ENCODE measurements around the gene PKLR.
"Not testable (repeated sequence)": the region's sequence is repeated elsewhere in the genome, so short reads cannot be mapped to it uniquely, and the experiment has no call there.

Gene PKLR

GRCh38 chr1:155301342-155301841, at the start of gene PKLR:
PKLR (minus strand) TSS chr1:155301438; CDS start chr1:155301395, 43 bp downstream.
- no peak for DNase-seq
- Mint-ChIP-seq H3K36me3 (ENCODE audit: low read depth) (no peaks in the 10 kb centered on the region), H3K9me3 (peaks cover 4% of the 10 kb centered on the region), H3K4me3 (no peak within 1 kb of the TSS), H3K4me1 (peaks cover 18% of the 10 kb centered on the region), H3K27me3 (ENCODE audit: low read depth, poor library complexity) (peaks cover 27% of the 10 kb centered on the region), H3K27ac (no peak within 1 kb of the TSS)
- no peak for TF ChIP-seq CTCF (IDR thresholded peaks at IDR 0.05)

- H3K36me3 Mint-ChIP-seq (ENCODE audit: low read depth), result peaks cover 76% of the 10 kb centered on the region
Measured at GRCh38 chr1:155342842-155343241, 41.6 kb upstream of the PKLR start.

GRCh38 chr1:155339515-155340097, 38.4 kb upstream of the PKLR start:
- Mint-ChIP-seq H3K27ac (no peak overlapping the region), H3K4me3 (no peak overlapping the region), H3K27me3 (ENCODE audit: low read depth, poor library complexity) (no peaks in the 10 kb centered on the region), H3K36me3 (ENCODE audit: low read depth) (peaks cover 82% of the 10 kb centered on the region), H3K4me1 (peaks cover 5% of the 10 kb centered on the region), H3K9me3 (no peaks in the 10 kb centered on the region)
- TF ChIP-seq CTCF (IDR thresholded peaks at IDR 0.05), result no peak
- no peak for DNase-seq

More at GRCh38 chr1:155342842-155343241, 41.6 kb upstream of the PKLR start:
- Mint-ChIP-seq H3K27me3 (ENCODE audit: low read depth, poor library complexity) (no peaks in the 10 kb centered on the region), H3K27ac (no peak overlapping the region), H3K4me3 (no peak overlapping the region), H3K9me3 (no peaks in the 10 kb centered on the region), H3K4me1 (no peaks in the 10 kb centered on the region)
- DNase-seq, result no peak
- no peak for TF ChIP-seq CTCF (IDR thresholded peaks at IDR 0.05)

- H3K4me1 Mint-ChIP-seq, result peaks cover 10% of the 10 kb centered on the region
- peaks cover 3% of the 10 kb centered on the region for H3K27me3 Mint-ChIP-seq (ENCODE audit: low read depth, poor library complexity)
- H3K36me3 Mint-ChIP-seq (ENCODE audit: low read depth), result peaks cover 66% of the 10 kb centered on the region
- H3K4me3 Mint-ChIP-seq, result no peak overlapping the region
- no peak for DNase-seq
- H3K9me3 Mint-ChIP-seq, result no peaks in the 10 kb centered on the region
- peak overlapping the region; percentile 57 for H3K27ac Mint-ChIP-seq
- TF ChIP-seq CTCF (IDR thresholded peaks at IDR 0.05), result no peak
Measured at GRCh38 chr1:155334962-155335361, 33.7 kb upstream of the PKLR start.

- peaks cover 40% of the 10 kb centered on the region for H3K36me3 Mint-ChIP-seq (ENCODE audit: low read depth)
- H3K27me3 Mint-ChIP-seq (ENCODE audit: low read depth, poor library complexity), result peaks cover 3% of the 10 kb centered on the region
- no peak for DNase-seq
- no peak overlapping the region for H3K4me3 Mint-ChIP-seq
- peak overlapping the region; percentile 38 for H3K27ac Mint-ChIP-seq
- TF ChIP-seq CTCF (IDR thresholded peaks at IDR 0.05), result no peak
- peaks cover 31% of the 10 kb centered on the region for H3K4me1 Mint-ChIP-seq
- H3K9me3 Mint-ChIP-seq, result no peaks in the 10 kb centered on the region
Measured at GRCh38 chr1:155329980-155330598, 28.9 kb upstream of the PKLR start.

GRCh38 chr1:155328856-155329255, 27.6 kb upstream of the PKLR start:
- not testable (repeated sequence) for H3K4me3 Mint-ChIP-seq; H3K9me3 Mint-ChIP-seq; H3K27ac Mint-ChIP-seq; H3K27me3 Mint-ChIP-seq (ENCODE audit: low read depth, poor library complexity); DNase-seq
- Mint-ChIP-seq H3K36me3 (ENCODE audit: low read depth) (peaks cover 35% of the 10 kb centered on the region), H3K4me1 (peaks cover 27% of the 10 kb centered on the region)

All from nephron progenitor cell (in vitro differentiated cells).